Mammary epithelial cell (primary cell): ENCODE results near the gene TRIM46.

Experiments
- CTCF ChIP-seq, 2 donors: IDR thresholded peaks in 1 of 2; conservative IDR thresholded peaks in 1 of 2; 2 replicates each; pipeline ENCODE4 v1.5.1; 2011 to 2012; ENCODE audit warnings: inconsistent platforms in 2 of 2, low read length in 2 of 2, mild to moderate bottlenecking in 2 of 2, control low read depth in 1 of 2, low read depth in 1 of 2; ENCODE audit not compliant: insufficient read depth in 1 of 2; ENCODE audit errors: extremely low read depth in 1 of 2
- EZH2 ChIP-seq: IDR thresholded peaks from 2 replicates; pipeline ENCODE4 v1.6.1; 2012; ENCODE audit warnings: low read length, inconsistent platforms, borderline replicate concordance

GRCh38 chr1:155170101-155170785 lies 3.4 kb upstream of the TRIM46 start:
- no peak for TF ChIP-seq CTCF (conservative IDR thresholded peaks at IDR 0.05 in 1 of 2, IDR thresholded peaks at IDR 0.05 in 1 of 2; ENCODE audit: extremely low read depth in 1 of 2, insufficient read depth in 1 of 2, low read depth in 1 of 2, low read length in 2 of 2)
- no peak for TF ChIP-seq EZH2
